Erythroblast (primary cell): ENCODE results near the gene ACSM4.

ENCODE experiments used
- GATA1 ChIP-seq: IDR thresholded peaks from 2 replicates; pipeline ENCODE4 v1.6.1; 2011; ENCODE audit warnings: low read depth, mild to moderate bottlenecking, control low read depth, low read length, moderate library complexity
- POLR2A ChIP-seq: IDR thresholded peaks from 2 replicates; pipeline ENCODE4 v1.6.1; 2011; ENCODE audit warnings: mild to moderate bottlenecking, low read length

DNA sequence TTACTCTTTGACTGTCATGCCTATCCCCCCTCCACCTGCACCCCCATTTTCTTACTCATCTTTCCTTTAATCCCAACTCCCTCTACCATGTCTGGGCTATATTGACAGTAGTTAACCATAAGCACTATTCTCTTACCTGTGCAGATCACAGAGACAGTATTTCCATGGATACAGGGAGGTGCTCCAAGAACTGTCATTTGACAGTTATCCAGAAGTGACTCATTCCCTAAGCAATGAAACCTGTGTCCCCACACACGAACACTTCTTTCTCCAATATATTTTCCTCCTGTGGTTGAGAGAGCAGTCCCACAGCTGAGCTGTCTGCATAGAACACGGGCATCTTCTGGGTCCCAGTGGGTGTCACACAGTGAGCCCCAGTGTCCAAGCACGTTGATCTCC, 71.3 kb downstream of the ACSM4 start:
- TF ChIP-seq POLR2A (no peak), GATA1 (no peak)
